Activated CD4-positive, alpha-beta T cell treated with anti-CD3 and anti-CD28 coated beads, Interleukin-2, amount 50 U/mL, for 48 hours (primary cell): ENCODE results near the gene RNF207.
"Not testable (repeated sequence)": the region's sequence is repeated elsewhere in the genome, so short reads cannot be mapped to it uniquely, and the experiment has no call there.

Experiments
- DNase-seq, 2 experiments: peaks; one replicate each; pipeline ENCODE4 v3.0.0-alpha.2; 2020

Gene RNF207

DNA sequence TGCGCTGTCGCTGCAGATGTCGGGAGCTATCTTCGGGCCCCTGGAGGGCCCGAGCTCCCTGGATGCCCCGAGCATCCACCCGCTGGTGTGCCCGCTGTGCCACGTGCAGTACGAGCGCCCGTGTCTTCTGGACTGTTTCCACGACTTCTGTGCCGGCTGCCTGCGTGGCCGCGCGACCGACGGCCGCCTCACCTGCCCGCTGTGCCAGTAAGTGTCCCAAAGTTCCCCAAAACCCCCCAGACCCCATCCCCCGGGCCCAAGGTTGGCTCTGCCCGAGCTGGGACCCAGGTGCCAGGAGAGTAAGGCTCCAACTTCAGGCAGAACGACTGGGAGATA, 569 bp downstream of the RNF207 start:
- no peak for DNase-seq

DNA sequence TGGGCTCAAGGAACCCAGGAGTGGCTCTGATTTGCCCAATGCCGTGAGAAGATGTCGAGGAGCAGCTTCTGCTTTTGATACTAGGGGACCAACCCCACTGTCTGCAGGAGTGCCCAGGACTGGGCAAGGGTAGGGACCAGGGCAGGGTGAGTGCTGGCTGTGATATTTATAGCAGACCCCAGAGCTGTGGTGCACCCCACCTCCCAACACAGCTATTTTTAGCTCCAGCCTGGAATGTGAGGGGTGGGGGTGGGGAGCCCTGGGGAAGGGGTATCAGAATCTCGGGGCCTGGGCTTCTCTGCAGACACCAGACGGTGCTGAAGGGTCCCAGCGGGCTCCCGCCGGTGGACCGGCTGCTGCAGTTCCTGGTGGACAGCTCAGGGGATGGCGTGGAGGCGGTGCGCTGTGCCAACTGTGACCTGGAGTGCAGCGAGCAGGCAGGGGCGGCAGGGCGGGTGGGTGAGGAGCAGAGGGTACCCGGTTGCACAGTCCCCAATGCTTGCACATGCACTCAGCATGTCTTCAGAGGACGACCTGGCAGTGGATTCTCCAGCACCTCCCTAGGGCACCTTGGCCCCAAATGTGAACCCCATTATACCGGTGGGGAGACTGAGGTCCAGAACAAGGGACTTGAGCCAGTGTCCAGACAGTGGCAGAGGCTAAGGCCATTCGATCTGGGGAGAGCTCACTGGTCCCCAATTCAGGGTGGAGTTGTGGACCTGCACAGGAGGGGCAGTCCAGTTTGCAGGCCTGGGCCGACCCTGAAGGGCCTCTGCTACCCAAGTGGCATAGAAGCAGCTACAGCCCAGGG, 1.4 kb downstream of the RNF207 start:
- DNase-seq = no peak

DNA sequence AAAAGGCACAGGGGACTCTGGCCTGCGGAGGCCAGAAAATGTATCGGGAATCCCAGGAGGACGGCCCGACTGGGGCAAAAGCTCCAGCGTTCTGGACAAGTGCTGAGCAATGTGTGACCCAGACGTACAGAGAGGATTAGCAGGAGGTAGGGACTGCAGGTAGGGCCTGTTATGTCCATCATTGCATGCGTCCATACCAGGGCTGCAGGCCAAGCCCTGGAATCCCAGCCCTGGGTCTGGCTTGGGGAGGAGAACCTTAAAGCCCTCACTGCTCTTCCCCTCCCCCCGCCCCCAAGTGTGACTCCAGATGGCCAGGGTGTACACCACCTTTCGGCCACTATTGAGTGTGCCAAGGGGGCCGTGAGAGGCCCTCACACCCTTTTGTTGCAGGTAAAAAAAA, 2.0 kb downstream of the RNF207 start:
- no peak for DNase-seq

DNA sequence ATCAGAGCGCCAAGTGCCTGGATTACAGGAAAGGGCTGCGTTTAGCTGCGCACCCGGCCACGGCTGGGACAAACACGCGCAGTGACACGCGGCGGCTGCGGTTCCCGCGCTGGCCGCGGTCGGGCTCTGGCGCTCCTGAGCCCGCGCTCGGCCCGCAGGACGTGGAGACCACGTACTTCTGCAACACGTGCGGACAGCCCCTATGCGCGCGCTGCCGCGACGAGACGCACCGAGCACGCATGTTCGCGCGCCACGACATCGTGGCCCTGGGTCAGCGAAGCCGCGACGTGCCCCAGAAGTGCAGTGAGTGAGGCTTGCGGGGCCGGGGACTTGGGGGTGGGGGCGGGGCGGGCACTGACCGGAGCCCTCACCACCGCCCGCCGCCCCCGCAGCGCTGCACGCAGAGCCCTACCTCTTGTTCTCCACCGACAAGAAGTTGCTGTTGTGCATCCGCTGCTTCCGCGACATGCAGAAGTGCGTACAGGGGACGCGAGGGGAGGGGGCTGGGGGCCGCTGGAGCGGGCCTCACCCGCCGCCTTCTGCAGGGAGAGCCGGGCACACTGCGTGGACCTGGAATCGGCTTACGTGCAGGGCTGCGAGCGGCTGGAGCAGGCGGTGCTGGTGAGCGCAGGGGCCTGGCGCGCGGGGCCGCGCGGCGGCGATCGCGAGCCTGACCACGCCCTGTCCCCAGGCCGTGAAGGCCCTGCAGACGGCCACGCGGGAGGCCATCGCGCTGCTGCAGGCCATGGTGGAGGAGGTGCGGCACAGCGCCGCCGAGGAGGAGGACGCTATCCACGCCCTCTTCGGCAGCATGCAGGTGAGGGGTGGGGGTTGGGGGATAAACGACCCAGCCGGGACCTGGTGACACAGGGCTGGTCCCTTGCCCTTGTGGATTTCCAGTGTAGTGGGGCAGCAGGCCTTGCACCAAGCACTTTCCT, 3.1 kb downstream of the RNF207 start:
- DNase-seq = peak; percentile 31 to 46

DNA sequence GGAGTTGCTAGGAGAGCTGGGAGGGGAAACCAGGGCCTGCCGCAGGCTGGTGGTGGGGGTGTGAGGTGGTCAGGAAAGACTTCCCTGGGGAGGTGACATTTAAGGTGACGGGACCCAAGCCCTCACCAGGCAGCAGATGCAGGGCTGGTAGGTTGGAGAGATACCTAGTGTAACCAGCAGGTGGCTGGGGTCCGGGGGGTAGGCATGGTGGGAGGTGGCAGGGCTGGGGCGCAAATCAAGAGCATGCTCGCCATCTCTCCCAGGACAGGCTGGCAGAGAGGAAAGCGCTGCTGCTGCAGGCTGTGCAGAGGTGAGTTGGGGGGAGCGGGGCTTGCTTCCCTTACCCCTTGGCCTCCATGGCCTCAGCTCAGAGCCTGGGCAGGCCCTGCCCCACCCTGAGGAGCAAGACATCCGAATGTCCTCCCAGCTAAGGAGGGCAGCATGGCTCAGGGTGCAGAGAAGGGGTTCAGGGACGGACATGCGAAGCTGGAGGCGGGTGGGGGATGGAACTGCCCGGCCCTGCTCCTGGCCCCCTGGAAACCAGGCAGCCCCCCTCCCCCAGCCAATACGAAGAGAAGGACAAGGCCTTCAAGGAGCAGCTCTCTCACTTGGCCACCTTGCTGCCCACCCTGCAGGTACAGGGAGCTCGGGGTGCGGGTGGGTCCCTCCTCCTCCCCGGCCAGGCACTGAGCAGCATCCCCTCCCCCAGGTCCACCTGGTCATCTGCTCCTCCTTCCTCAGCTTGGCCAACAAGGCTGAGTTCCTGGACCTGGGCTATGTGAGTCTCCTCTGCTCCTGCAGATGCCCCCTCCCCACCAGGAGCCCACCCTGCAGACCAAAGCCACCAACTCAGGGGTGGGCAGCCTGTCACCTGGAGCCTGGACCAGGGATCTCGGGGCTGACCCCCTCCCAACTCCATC, 4.0 kb downstream of the RNF207 start:
- peak; percentile 17 to 47 for DNase-seq

DNA sequence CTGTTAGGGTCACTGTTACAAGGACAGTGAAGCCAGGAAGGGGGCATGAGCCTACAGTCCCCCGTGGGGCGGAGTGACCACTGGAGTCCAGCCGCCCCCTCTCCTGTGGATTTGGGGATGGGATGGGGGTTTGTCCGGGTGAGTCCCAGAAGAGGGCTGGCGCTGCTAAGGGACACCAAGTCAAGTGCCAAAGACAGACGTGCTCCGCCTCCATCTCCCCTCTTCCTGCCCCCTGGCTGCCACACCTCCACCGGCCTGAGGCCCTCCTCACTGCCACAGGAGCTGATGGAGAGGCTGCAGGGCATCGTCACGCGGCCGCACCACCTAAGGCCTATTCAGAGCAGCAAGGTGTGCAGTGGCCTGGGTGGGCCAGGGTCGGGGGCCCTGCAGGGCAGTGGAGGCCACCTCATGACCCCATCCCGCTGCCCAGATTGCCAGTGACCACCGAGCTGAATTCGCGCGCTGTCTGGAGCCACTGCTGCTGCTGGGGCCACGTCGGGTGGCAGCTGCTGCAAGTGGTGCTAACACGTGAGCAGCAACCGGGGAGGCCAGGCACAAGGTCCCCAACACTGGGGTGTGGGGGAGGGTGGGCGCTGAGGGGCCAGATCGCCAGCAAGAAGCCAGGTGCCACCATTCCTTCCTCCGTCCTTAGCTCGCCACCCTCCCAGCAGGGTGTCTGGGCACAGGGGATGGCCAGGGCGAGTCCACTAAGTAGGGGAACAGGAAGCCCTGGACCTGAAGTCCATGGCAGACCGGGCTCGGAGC, 4.9 kb downstream of the RNF207 start:
- DNase-seq = no peak

DNA sequence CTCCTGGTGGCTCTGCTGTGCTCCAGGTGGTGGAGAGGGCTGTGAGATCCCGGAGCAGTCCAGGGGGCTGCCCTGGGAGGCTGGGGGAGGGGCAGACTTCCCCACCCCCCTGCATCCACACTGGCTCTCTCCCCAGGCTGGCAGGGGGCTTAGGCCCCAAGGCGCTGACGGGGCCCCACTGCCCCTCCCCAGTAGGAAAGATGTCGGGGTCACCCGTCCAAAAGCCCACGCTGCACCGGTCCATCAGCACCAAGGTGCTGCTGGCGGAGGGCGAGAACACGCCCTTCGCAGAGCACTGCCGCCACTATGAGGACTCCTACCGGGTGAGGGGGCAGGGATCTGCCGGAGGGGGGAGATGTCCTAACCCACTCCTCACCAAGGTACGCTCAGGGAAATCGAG, 5.8 kb downstream of the RNF207 start:
- no peak for DNase-seq

DNA sequence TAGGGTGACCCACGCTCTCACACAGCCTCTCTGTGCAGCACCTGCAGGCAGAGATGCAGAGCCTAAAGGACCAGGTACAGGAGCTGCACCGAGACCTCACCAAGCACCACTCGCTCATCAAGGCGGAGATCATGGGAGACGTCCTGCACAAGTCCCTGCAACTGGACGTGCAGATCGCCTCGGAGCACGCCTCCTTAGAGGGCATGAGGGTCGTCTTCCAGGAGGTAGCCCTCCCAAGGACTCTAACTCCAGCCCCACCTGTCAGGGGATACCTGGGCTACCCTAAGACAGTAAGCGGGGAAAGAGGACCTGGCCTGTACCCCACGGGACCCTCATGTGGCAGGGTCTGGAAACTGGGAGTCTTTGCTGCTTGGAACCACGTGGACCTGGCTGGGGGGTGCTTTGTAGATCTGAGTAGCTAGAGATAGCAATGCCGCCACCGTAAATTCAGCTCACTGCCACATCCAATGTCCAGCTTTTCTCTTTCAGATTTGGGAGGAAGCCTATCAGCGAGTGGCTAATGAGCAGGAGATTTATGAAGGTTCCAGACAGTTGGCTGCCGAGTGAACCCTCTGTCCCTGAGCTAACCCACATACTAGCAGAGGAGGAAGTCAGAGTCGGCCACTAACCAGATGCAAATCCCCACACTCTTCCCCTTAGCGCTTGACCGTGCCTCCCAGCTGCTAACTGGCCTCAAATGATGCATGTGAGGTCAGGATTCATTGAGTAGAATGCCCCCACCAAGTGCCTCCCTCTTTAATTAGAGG, 6.5 kb downstream of the RNF207 start:
- DNase-seq = no peak

DNA sequence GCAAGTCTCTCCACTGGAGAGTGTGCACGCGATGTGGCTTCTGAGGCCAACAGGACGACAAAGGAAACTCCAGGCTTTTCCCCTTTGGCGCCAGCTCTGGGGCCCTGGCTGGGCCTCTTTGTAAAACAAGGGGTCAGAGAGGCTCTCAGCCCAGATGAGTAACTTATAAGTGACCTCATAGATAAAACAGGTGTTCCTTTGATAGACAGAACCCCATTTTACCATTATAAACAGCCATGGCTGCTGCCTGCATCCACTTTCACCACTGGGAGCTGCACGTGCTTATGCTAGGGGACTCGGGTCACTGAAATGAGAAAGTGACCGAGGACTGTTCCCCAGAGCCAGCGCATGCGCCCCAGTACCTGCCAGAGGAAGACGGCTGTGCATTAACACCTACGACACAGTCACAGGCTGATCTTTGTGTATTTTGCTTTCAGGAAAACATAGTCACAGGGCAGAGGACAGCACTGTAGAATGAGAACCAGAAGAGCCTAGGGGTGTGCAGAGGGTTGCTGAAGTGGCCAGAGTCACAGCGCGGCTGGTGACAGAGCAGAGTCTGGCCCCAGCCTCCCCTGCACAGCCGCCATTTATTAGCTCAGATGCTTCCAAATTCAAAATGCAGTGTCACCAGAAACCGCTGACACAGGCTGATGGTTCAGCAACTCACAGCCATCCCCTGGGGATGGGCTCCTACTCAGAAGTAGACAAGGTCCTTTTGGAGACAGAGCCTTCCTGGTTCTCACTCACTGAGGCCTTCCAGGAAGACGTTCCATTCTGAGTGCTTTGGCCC, 12.7 kb downstream of the RNF207 start:
- no peak for DNase-seq

DNA sequence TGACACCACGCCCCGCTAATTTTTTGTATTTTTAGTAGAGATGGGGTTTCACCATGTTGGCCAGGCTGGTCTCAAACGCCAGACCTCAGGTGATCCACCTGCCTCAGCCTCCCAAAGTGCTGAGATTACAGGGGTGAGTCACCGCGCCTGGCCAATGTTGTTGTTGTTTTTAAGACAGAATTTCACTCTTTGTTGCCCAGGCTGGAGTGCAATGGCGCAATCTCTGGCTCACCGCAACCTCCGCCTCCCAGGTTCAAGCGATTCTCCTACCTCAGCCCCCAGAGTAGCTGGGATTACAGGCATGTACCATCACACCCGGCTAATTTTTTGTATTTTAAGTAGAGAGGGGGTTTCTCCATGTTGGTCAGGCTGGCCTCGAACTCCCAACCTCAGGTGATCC, 13.7 kb downstream of the RNF207 start:
- not testable (repeated sequence) for DNase-seq

DNA sequence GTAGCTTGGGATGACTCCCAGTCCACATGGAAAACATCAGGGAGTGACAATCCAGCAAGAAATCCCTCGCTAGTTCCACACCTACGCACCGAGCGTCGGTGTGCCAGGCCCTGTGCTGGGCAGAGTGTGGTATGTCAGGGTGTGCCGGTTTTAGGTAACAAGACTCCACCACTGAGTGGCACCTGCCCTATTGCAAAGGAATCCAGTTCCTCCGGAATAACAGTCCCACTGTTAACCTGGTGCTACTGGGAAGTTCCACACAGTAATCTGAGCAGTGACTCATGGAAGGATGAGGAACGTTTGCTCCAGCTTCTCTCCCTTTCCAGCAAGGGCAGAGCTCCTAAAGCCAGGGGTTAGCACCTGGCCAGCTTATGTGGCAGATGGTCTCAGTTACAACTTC, 14.3 kb downstream of the RNF207 start:
- no peak for DNase-seq

DNA sequence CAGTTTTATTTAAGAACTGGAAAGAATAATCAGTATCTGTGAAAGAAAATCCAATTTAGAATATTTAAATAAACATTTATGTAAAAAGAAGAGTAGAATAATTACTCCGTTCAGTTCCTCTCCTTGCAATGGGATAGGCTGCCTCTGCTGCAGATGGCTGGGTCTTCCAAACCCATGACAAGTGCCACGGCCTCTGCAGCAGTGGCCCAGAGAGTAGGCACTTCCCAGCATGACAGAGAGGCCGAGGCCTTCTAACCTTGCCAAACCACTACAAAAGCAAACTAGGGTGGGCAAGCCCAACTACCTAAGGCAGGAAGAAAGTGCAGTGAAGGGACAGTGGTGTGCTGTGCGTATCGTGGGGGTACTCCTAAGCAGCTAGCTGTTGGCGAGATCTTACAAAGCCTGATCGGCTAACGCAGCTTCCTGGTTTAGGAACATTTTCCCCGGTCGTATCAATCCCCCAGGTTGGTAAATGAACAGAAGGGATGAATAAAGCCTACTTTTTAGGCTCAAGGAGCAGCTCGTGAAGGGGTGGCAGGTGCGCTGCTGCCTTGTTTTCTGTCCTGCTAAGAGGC, 15.4 kb downstream of the RNF207 start:
- no peak for DNase-seq

DNA sequence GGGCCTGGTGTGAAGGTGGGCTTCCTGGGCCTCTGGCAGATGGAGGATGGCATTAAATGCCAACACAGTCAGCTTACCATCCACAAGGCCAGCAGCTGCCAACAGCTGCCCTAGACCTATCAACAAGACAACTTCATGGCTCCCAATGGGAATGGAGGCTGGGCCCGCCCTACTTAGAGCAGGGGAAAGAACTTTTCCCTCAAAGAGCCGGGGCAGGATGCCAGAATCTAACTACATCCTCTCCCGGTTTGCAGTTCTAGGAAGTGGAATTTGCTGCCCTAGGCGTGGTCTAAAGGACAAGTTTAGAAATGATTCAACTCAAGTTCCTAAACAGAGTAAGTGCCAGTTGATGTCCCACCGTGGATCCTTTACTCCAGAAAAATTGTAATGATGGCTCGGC, 16.7 kb downstream of the RNF207 start:
- DNase-seq = no peak

DNA sequence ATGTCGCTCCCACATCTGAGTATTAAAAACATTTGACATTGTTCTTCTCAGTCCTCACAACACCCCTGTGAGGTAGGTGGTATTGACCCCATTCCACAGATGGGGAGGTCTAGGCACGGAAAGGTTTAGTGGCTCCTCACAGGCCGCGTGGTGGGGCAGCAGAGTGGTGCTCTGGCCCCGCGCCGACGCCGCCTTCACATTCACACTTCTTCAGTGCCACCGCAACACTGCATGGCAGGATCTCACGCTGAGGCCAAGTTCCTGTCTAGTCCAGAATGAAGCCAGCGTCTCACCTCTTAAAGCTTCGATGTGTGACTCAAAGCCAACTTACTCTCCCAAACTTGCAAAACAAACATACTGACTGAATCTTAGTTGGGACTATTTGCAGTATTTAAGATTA, 17.7 kb downstream of the RNF207 start:
- no peak for DNase-seq

DNA sequence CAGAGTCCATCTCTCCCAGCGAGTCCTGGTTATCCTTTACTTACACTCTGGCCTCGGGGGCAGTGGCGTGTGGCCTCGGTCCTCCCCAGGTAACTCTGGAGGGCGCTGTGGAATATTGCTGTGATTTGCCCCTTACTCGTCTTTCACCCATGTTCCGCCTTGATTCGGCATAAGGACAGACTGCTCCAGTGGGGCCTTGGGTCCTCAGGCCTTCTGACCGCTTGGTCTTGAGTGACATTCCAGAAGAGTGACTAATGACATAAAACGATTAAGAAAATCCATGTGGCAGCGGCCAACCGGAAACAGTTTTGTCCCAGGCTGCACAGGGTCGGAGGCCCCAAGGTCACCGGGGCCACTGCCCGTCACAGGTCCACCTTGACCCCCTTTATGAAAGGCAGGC, 18.8 kb downstream of the RNF207 start:
- no peak for DNase-seq

DNA sequence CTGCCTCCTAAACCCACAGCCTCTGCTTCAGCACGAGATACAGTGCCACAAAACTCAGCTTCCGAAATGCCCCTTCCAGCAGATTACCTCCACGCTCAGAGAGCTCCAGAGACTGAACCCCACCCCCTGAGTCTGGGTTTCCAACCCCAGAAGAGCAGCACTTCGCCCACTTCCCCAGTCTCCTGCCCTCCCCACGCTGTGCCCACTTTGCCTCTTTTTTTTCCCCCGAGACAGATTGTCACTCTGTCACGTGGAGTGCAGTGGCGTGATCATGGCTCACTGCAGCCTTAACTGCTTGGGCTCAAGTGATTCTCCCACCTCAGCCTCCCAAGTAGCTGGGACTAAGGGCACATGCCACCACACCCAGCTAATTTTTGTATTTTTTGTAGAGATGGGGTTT, 19.7 kb downstream of the RNF207 start:
- no peak for DNase-seq

DNA sequence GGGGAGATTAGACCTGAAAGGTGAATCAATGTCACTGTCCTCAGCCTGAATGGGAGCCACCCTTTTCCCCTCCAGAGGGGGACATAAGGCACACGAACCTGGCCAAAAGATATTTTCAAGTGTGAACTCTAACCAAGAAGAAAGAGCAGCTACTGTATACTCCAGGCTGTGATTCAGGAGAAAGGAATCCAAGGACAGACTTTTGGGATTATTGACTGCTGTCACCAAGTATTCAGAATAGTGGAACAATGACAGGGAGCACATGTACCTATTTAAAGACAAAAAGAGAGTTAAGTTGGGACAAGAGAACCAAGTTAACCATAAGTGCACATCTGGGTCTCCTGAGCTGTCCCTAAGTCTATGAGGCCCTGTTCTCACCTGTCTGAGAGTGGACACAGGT, 27.5 kb downstream of the RNF207 start:
- DNase-seq = no peak

DNA sequence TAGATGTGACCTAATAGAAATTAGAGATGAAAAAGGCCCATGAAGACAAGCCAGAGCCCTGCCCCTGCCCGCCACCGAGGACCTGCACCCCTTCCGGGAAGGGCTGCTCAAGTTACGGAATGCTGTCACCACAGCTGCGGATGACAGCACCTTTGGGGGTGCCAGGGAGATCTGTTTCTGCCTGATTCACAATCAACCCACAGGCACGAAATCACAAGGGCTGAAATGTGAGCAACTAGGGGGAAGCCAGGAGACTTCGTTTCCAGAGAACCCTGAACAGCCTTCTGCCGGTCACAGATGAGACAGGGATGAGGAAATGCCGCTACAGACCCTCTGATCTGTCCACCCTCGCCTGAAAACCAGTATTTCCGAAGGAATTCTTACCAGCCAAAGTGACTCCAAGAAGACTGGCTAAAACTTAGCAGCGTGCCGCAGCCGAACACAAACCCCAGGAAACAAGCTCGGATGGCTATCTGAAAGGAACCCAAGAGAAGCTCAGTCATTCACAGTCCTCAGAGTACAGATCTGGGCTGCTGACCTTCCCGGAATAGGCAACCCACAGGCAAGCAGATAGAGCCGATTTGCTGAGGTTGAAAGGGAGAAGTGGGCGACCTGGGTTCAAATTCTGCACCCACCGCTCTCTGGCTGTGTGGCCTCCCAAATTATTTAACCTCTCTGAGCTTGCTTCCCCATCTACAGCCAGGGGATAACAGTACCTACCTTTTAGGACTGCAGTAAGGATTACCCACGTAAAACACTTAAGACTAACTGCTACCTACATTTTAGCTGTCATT, 28.8 kb downstream of the RNF207 start:
- DNase-seq = no peak

DNA sequence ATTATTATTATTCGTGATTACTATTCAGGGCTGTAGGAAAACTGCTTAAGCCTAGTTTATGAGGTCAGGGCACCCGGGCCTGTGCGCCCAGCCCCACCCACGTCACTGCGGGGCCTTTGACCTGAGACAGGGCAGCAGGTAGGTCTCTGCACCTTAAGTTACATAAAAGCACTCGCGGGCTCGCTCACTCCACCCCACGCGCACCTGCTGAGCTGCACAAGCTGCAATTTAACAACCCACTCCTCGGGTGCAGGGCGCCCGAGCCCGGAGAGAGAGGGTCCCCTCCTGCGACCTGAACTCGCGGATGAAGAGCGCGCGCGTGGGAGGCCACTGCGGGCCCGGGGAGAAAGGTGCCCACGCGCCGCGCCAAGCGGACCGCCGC, 29.4 kb downstream of the RNF207 start:
- DNase-seq = peak in 1 of 2 experiments; percentile 36
